GM11168 (cell line): ENCODE data around the gene ENTPD5.
"Not testable (repeated sequence)": the region's sequence is repeated elsewhere in the genome, so short reads cannot be mapped to it uniquely, and the experiment has no call there.

Experiments used
- in situ Hi-C: fragments of 300-500 bp; cut with MboI; formaldehyde crosslinking; loops from one replicate; pipeline ENCODE4 v1.12.0; 2022; ENCODE audit warnings: low sequenced_read_pairs; ENCODE audit not compliant: unreplicated experiment

The ENTPD5 gene

DNA sequence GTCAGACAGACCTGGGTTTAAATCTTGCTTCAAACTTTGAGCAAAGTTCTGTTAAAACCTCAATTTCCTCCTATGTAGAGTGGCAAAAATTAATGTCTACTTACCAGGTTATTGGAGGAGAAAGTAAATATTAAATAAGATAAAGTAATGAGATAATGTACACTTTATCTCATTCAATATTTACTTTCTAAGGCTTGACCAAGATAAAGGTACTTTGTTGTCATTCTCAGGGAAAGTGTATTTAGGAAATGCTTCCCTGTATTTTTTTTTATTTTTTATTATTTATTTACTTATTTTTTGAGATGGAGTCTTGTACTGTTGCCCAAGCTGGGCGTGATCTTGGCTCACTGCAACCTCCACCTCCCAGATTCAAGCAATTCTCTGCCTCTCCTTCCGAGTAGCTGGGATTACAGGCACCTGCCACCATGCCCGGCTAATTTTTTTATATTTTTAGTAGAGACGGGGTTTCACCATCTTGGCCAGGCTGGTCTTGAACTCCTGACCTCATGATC is 73.9 kb downstream of the ENTPD5 start:
- in situ Hi-C loops: no loop called here

DNA sequence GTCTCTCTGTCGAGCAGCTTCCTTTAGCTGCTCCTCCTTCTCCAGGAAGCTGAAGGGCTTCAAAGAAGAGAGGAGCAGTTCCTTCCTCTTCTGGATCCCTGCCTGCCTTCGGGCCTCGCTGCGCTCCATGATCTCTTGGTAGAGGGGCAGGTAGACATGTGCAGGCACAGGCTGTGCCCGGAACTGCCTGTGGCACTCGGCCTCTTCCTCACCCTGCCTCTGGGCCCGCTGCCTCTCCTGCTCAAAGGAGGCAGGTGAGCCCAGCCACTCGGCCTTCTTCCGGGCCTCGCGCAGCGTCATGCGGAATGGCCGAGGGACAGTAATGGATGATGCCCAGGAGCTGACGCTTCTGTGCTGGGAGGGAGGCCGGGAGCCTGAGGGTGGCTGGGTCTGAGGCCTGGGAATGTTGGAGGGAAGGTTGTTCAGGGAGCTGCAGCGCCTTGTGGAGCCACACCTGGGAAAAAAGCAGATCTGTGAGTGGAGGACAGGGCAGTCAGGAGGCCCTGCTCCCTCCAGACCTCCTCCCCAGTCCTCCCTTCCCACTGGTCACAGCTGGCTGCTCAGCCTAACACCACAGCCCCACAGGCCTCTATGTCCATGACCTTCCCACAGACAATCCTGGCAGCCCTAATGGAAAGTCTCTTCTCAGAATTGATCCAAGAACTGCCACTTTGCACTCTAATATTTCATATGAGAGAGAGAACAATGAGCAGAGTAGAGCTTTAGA is 74.5 kb downstream of the ENTPD5 start:
- in situ Hi-C loops: no loop called here

DNA sequence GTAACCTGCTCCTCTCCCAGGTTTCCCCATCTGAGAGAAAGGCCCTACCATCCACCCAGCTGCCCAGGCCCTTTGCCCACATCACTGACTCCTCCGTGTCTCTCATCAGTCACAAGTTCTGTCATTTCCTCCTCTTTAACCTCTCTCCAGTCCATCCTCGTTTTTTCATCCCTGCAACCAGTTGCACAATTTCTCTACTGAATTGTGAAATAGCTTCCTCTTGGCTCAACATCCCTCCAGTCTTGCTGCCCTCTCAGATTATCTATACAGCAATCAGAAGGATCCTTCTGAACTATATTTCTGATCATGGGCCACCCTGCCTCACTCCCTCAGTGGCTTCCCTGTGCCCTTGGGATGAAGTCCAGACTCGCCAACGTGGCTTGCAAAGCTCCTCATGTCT is 76.0 kb downstream of the ENTPD5 start:
- in situ Hi-C loops: no loop called here

DNA sequence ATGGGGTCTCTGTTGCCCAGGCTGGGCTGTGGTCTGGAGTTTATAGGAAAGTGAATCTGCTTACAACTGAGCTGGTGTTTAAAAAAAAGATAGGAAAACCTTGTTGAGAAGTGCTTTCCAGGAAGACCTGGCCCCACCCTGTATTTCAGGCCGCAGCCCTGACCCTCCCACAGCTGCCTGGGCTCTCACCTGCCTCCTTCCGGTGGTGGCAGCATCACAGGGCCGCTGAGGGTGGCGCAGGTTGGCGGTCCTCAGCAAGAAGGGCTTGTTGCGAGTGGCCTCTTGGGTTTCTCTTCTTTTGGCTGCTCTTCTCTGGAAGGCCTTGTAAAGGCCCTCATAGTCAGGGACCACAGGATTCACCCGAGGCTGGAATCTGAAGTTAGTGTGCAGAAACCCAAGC is 76.9 kb downstream of the ENTPD5 start:
- in situ Hi-C loops: no loop called here

DNA sequence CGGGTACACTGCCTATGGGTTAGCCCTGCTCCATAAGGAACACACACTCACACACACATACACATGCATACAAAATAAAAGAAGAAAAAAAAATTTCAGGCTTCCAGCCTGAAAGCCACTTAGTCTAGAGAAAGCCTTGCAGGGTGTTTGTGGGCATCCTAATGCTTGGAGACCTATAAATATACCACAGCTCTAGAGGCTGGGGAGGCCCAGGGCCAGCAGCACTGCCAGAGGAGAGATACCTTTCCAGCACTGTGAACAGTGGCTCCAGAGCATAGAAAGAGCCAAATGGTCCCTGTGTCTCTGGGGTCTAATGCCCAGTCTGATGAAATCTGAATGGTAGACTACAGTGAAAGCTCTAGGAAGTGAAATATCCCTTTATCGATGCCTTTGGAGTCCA is 82.1 kb downstream of the ENTPD5 start:
- in situ Hi-C loops: no loop called here

DNA sequence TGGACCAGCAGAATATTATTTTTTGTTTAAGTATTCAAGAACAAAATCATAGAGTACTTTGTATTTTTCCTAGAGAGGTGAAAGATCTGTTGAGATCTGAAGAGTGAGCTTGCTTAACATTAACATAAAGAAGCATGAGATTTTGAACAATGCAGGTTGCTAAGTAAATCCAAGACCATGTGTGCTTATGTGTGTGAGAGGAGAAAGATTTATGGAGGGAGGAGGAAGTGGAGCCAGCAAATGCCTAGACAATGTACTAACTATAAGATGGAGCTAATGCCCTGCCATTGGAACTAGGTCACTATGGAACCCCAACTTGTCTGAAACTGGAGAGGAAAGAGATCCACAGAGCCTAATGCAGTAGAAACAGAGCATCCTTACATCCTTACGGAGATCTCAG is 82.5 kb downstream of the ENTPD5 start:
- in situ Hi-C loops: no loop called here

DNA sequence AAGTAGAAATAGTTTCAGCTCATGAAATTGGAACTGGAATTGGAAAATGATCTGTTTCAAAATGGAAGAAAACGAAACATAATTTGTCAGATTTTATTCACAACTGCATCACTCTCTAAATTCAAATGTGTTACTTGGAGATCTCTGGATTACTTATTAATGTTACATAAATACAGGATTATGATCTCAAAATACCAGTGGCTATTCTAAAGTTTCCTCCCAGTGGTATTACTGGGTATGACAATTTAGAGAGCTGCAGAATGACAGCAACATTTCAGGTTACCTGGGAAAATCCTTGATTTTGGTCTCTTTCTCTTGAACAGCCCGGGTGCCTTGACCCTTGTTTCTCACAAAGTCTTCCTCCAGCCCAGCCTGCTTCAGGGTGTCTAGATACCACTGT is 83.4 kb downstream of the ENTPD5 start:
- in situ Hi-C loops: no loop called here

GRCh38 chr14:73924337-73924736 is 94.8 kb downstream of the ENTPD5 start:
- in situ Hi-C loops: no loop called here

GRCh38 chr14:73919457-73919856 is 99.6 kb downstream of the ENTPD5 start:
- in situ Hi-C loops: not testable (repeated sequence)

GRCh38 chr14:73916324-73916723 is 102.8 kb downstream of the ENTPD5 start:
- in situ Hi-C loops: no loop called here

GRCh38 chr14:73913256-73913655 is 105.8 kb downstream of the ENTPD5 start:
- in situ Hi-C loops: no loop called here

DNA sequence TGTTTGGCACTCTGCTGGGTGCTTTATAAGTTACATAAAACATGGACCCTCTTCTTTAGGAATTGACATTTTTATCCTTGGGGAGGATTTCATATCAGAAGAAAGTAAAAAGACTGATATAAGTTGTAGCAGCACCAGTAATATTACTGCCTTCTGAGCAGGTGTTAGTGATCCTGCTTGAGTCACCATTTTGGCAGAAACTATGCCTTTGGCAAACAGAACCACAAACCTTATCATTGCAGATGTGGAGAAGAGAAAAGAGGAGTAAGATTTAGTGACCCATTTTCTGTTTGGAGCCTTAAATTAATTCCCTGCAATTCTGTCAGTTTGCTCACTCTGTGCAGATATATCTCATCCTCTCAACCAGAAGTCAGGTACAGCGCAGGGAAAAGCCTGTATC is 109.4 kb downstream of the ENTPD5 start:
- in situ Hi-C loops: no loop called here
